GM13977 (cell line): ENCODE results near the gene EMP2.

Source experiments
- DNase-seq: peaks from one replicate; pipeline ENCODE4 v3.0.0; 2012; ENCODE audit warnings: low spot score
- CTCF ChIP-seq: IDR thresholded peaks from 2 replicates; pipeline ENCODE4 v1.5.1; 2012; ENCODE audit warnings: mild to moderate bottlenecking, control low read depth; ENCODE audit not compliant: insufficient read depth; ENCODE audit errors: extremely low read depth, missing control alignments
- in situ Hi-C: fragments of 300-500 bp; cut with MboI; formaldehyde crosslinking; loops from one replicate; pipeline ENCODE4 v1.12.0; 2022; ENCODE audit warnings: low sequenced_read_pairs, low pct_unique_long_range_greater_than_20kb, mixed read lengths, inconsistent platforms; ENCODE audit not compliant: unreplicated experiment

EMP2 gene

GRCh38 chr16:10480151-10480550 lies 100.2 kb downstream of the EMP2 start:
- in situ Hi-C loops, result no loop called here
- no peak for DNase-seq
- no peak for TF ChIP-seq CTCF
